Type B pancreatic cell (in vitro differentiated cells): ENCODE results near the gene PCDH7. TPM values are rescaled to one million over a fixed set of nuclear protein-coding genes. Genes with fewer than 3 reads are reported as not detected.

Experiments used
- DNase-seq: peaks from one replicate; pipeline ENCODE4 v3.0.0; 2021; ENCODE audit warnings: mixed read lengths; ENCODE audit not compliant: unreplicated experiment; ENCODE audit errors: extremely low spot score
- H3K27ac Mint-ChIP-seq: 2 replicates; pipeline ENCODE4 v1.8.0; 2021; ENCODE audit warnings: mild to moderate bottlenecking, mixed read lengths
- H3K27me3 Mint-ChIP-seq: 2 replicates; pipeline ENCODE4 v1.8.0; 2021; ENCODE audit warnings: mixed read lengths
- H3K36me3 Mint-ChIP-seq: 2 replicates; pipeline ENCODE4 v1.8.0; 2021; ENCODE audit warnings: mixed read lengths
- H3K4me1 Mint-ChIP-seq: one replicate; pipeline ENCODE4 v1.8.0; 2021; ENCODE audit warnings: mixed read lengths; ENCODE audit not compliant: unreplicated experiment
- H3K4me3 Mint-ChIP-seq: 2 replicates; pipeline ENCODE4 v1.8.0; 2021; ENCODE audit warnings: mild to moderate bottlenecking, mixed read lengths
- H3K9me3 Mint-ChIP-seq: 2 replicates; pipeline ENCODE4 v1.8.0; 2021; ENCODE audit warnings: mixed read lengths
- CTCF ChIP-seq: fragments of 200-600 bp; sonication (generic); conservative IDR thresholded peaks from 2 replicates; pipeline ENCODE4 v1.5.0; 2021; ENCODE audit warnings: antibody characterized with exemption, mild to moderate bottlenecking
- total RNA-seq: library from RNA; stranded (reverse); gene quantifications from 2 replicates; pipeline ENCODE4 v1.2.1, GENCODE V29; 2021; ENCODE audit warnings: low replicate concordance

The PCDH7 gene
- total RNA-seq, 1 donor from 2014 or later: 95.9 TPM

- Mint-ChIP-seq H3K27ac (no peak overlapping the region), H3K4me3 (peak overlapping the region; percentile 57), H3K36me3 (peaks cover 5% of the 10 kb centered on the region), H3K27me3 (no peaks in the 10 kb centered on the region), H3K9me3 (no peaks in the 10 kb centered on the region), H3K4me1 (peaks cover 18% of the 10 kb centered on the region)
- DNase-seq: no peak
- TF ChIP-seq CTCF: no peak
Measured at GRCh38 chr4:30754021-30754420, 33.9 kb downstream of the PCDH7 start.

GRCh38 chr4:30755346-30755745 is 35.2 kb downstream of the PCDH7 start:
- TF ChIP-seq CTCF: no peak
- Mint-ChIP-seq H3K4me3 (no peak overlapping the region), H3K4me1 (peaks cover 18% of the 10 kb centered on the region), H3K27ac (no peak overlapping the region), H3K27me3 (no peaks in the 10 kb centered on the region), H3K36me3 (peaks cover 4% of the 10 kb centered on the region), H3K9me3 (no peaks in the 10 kb centered on the region)
- no peak for DNase-seq

GRCh38 chr4:30756553-30756952 is 36.4 kb downstream of the PCDH7 start:
- H3K9me3 Mint-ChIP-seq: no peaks in the 10 kb centered on the region
- no peak overlapping the region for H3K27ac Mint-ChIP-seq
- H3K4me1 Mint-ChIP-seq: peaks cover 18% of the 10 kb centered on the region
- no peak overlapping the region for H3K4me3 Mint-ChIP-seq
- peaks cover 7% of the 10 kb centered on the region for H3K36me3 Mint-ChIP-seq
- no peak for DNase-seq
- H3K27me3 Mint-ChIP-seq: no peaks in the 10 kb centered on the region
- no peak for TF ChIP-seq CTCF

GRCh38 chr4:30757357-30757756 is 37.2 kb downstream of the PCDH7 start:
- no peaks in the 10 kb centered on the region for H3K9me3 Mint-ChIP-seq
- peaks cover 7% of the 10 kb centered on the region for H3K36me3 Mint-ChIP-seq
- H3K27ac Mint-ChIP-seq: no peak overlapping the region
- H3K27me3 Mint-ChIP-seq: no peaks in the 10 kb centered on the region
- H3K4me3 Mint-ChIP-seq: no peak overlapping the region
- no peak for TF ChIP-seq CTCF
- no peak for DNase-seq
- peaks cover 18% of the 10 kb centered on the region for H3K4me1 Mint-ChIP-seq

GRCh38 chr4:30760551-30760950 is 40.4 kb downstream of the PCDH7 start:
- Mint-ChIP-seq H3K4me1 (no peaks in the 10 kb centered on the region), H3K36me3 (peaks cover 7% of the 10 kb centered on the region), H3K9me3 (no peaks in the 10 kb centered on the region), H3K27me3 (no peaks in the 10 kb centered on the region), H3K27ac (peak overlapping the region; percentile 21), H3K4me3 (no peak overlapping the region)
- no peak for TF ChIP-seq CTCF
- no peak for DNase-seq

- no peak for DNase-seq
- H3K4me1 Mint-ChIP-seq: peaks cover 7% of the 10 kb centered on the region
- no peak overlapping the region for H3K27ac Mint-ChIP-seq
- no peaks in the 10 kb centered on the region for H3K9me3 Mint-ChIP-seq
- no peak for TF ChIP-seq CTCF
- H3K4me3 Mint-ChIP-seq: no peak overlapping the region
- no peaks in the 10 kb centered on the region for H3K27me3 Mint-ChIP-seq
- H3K36me3 Mint-ChIP-seq: peaks cover 7% of the 10 kb centered on the region
Measured at GRCh38 chr4:30763321-30763727, 43.2 kb downstream of the PCDH7 start.
